GM23338 (cell line): ENCODE data around the gene SLC24A4. TPM values are rescaled to one million over a fixed set of nuclear protein-coding genes. Genes with fewer than 3 reads are reported as not detected.

ENCODE experiments used
- ATAC-seq: fragments of 200-7000 bp; cut with Tn5 transposase; 3 replicates; pipeline ENCODE4 v1.9.1; 2020
- DNase-seq: peaks from one replicate; pipeline ENCODE4 v3.0.0-alpha.2; 2015; ENCODE audit warnings: low spot score
- H2AFZ ChIP-seq: fragments of 200-600 bp; sonication (generic); 2 replicates; pipeline ENCODE4 v1.8.0; 2016; ENCODE audit warnings: antibody characterized with exemption, mild to moderate bottlenecking, moderate library complexity
- H3F3A ChIP-seq: fragments of 200-600 bp; sonication (generic); replicated peaks from 2 replicates; pipeline ENCODE4 v1.8.0; 2017; ENCODE audit warnings: antibody characterized with exemption, mixed run types, low read depth
- H3K27ac ChIP-seq: fragments of 200-600 bp; sonication (generic); 2 replicates; pipeline ENCODE4 v1.6.1; 2016; ENCODE audit warnings: low read depth
- H3K27me3 ChIP-seq: fragments of 200-600 bp; sonication (generic); 2 replicates; pipeline ENCODE4 v1.8.0; 2016; ENCODE audit warnings: mild to moderate bottlenecking, mixed run types, moderate library complexity; ENCODE audit not compliant: insufficient read depth
- H3K36me3 ChIP-seq: fragments of 200-600 bp; sonication (generic); 2 replicates; pipeline ENCODE4 v1.8.0; 2016; ENCODE audit warnings: mild to moderate bottlenecking; ENCODE audit not compliant: insufficient read depth
- H3K4me1 ChIP-seq: fragments of 200-600 bp; sonication (generic); 2 replicates; pipeline ENCODE4 v1.8.0; 2016; ENCODE audit warnings: mild to moderate bottlenecking, moderate library complexity; ENCODE audit not compliant: insufficient read depth
- H3K4me2 ChIP-seq: fragments of 200-600 bp; sonication (generic); 2 replicates; pipeline ENCODE4 v1.7.1; 2017; ENCODE audit warnings: mixed run types
- H3K4me3 ChIP-seq: fragments of 200-600 bp; sonication (generic); 2 replicates; pipeline ENCODE4 v1.6.1; 2016; ENCODE audit warnings: mixed run types
- H3K79me2 ChIP-seq: fragments of 200-600 bp; sonication (generic); replicated peaks from 2 replicates; pipeline ENCODE4 v1.8.0; 2017; ENCODE audit warnings: mild to moderate bottlenecking; ENCODE audit not compliant: insufficient read depth
- H3K9me2 ChIP-seq: fragments of 200-600 bp; sonication (generic); 2 replicates; pipeline ENCODE4 v1.8.0; 2017; ENCODE audit not compliant: insufficient read depth
- H4K20me1 ChIP-seq: fragments of 200-600 bp; sonication (generic); replicated peaks from 2 replicates; pipeline ENCODE4 v1.8.0; 2017; ENCODE audit warnings: mild to moderate bottlenecking; ENCODE audit not compliant: insufficient read depth
- H3K27ac Mint-ChIP-seq: 2 replicates; pipeline ENCODE4 v1.8.0; 2020; ENCODE audit warnings: inconsistent platforms, mild to moderate bottlenecking, moderate library complexity, mixed read lengths
- H3K27me3 Mint-ChIP-seq: 3 replicates; pipeline ENCODE4 v1.8.0; 2022; ENCODE audit warnings: low read depth, mild to moderate bottlenecking, moderate library complexity, mixed read lengths, inconsistent platforms; ENCODE audit not compliant: insufficient read depth, poor library complexity
- H3K36me3 Mint-ChIP-seq: 3 replicates; pipeline ENCODE4 v1.8.0; 2021; ENCODE audit warnings: low read depth, mild to moderate bottlenecking, inconsistent platforms, moderate library complexity, mixed read lengths
- H3K4me1 Mint-ChIP-seq: 3 replicates; pipeline ENCODE4 v1.8.0; 2020; ENCODE audit warnings: mild to moderate bottlenecking, inconsistent platforms, mixed read lengths
- H3K4me3 Mint-ChIP-seq: 3 replicates; pipeline ENCODE4 v1.8.0; 2021; ENCODE audit warnings: moderate library complexity, mild to moderate bottlenecking, inconsistent platforms, mixed read lengths
- H3K9me3 Mint-ChIP-seq: 3 replicates; pipeline ENCODE4 v1.8.0; 2020; ENCODE audit warnings: moderate library complexity, mild to moderate bottlenecking, inconsistent platforms, mixed read lengths
- CREB1 ChIP-seq: fragments of 250-450 bp; sonication (Bioruptor Pico); IDR thresholded peaks from 2 replicates; pipeline ENCODE4 v1.5.0; 2020; ENCODE audit warnings: low read depth, mild to moderate bottlenecking, moderate library complexity
- EZH2 ChIP-seq: fragments of 200-600 bp; sonication (generic); IDR thresholded peaks from one replicate; pipeline ENCODE4 v1.8.0; 2017; ENCODE audit warnings: antibody characterized with exemption, mild to moderate bottlenecking, low read depth; ENCODE audit not compliant: unreplicated experiment
- EZH2phosphoT487 ChIP-seq: fragments of 200-600 bp; sonication (generic); IDR thresholded peaks from one replicate; pipeline ENCODE4 v1.8.1; 2018; ENCODE audit warnings: antibody characterized with exemption; ENCODE audit not compliant: unreplicated experiment
- JUNB ChIP-seq: IDR thresholded peaks from one replicate; pipeline ENCODE4 v1.6.1; 2016; ENCODE audit warnings: antibody characterized with exemption; ENCODE audit not compliant: unreplicated experiment
- NANOG ChIP-seq: IDR thresholded peaks from 2 replicates; pipeline ENCODE4 v1.6.1; 2016; ENCODE audit warnings: antibody characterized with exemption, borderline replicate concordance
- POLR2AphosphoS5 ChIP-seq: IDR thresholded peaks from 2 replicates; pipeline ENCODE4 v1.6.1; 2016; ENCODE audit warnings: antibody characterized with exemption, low read depth
- STAT1 ChIP-seq: IDR thresholded peaks from one replicate; pipeline ENCODE4 v1.6.1; 2016; ENCODE audit warnings: antibody characterized with exemption; ENCODE audit not compliant: unreplicated experiment
- ZNF114 ChIP-seq: fragments of 250-450 bp; sonication (Bioruptor Pico); IDR thresholded peaks from 2 replicates; pipeline ENCODE4 v1.5.0; 2020; ENCODE audit warnings: mild to moderate bottlenecking, moderate library complexity
- ZNF331 ChIP-seq: fragments of 250-450 bp; sonication (Bioruptor Pico); IDR thresholded peaks from 2 replicates; pipeline ENCODE4 v1.5.0; 2020; ENCODE audit warnings: low read depth, mild to moderate bottlenecking, moderate library complexity
- polyA plus RNA-seq: library from polyadenylated mRNA; unstranded; fragments of >200 nt; fragmentation: Nextera tagmentation; extraction: Ambion mirVana; gene quantifications from 2 replicates; pipeline ENCODE4 v1.2.1, GENCODE V29; 2016
- total RNA-seq: library from RNA; depleted of rRNA; stranded (reverse); fragments of >200 nt; shearing (Covaris generic); gene quantifications from 2 replicates; pipeline ENCODE4 v1.2.3, GENCODE V29; 2014
- TF ChIP-seq, protein P1 (sequence below): IDR thresholded peaks from 2 replicates; pipeline ENCODE4 v1.6.1; 2016; ENCODE audit warnings: antibody characterized with exemption
- TF ChIP-seq, protein P2 (sequence below): fragments of 250-450 bp; sonication (Bioruptor Pico); IDR thresholded peaks from 2 replicates; pipeline ENCODE4 v1.5.0; 2020; ENCODE audit warnings: mild to moderate bottlenecking, moderate library complexity
- TF ChIP-seq, protein P3 (sequence below): IDR thresholded peaks from one replicate; pipeline ENCODE4 v1.6.1; 2018; ENCODE audit warnings: antibody characterized with exemption; ENCODE audit not compliant: unreplicated experiment
- TF ChIP-seq, protein P4 (sequence below), 2 experiments: fragments of 200-600 bp in 1 of 2; sonication (generic) in 1 of 2; conservative IDR thresholded peaks; 2 replicates each; pipeline versions ENCODE4 v1.5.1 to v1.6.1; 2016 to 2017; ENCODE audit warnings: antibody characterized with exemption in 2 of 2, low read depth in 2 of 2, mild to moderate bottlenecking in 2 of 2, moderate library complexity in 1 of 2

The SLC24A4 gene
- total and polyA plus RNA-seq, 2 experiments from 2014 or later = 0.06 to 0.38 TPM

DNA sequence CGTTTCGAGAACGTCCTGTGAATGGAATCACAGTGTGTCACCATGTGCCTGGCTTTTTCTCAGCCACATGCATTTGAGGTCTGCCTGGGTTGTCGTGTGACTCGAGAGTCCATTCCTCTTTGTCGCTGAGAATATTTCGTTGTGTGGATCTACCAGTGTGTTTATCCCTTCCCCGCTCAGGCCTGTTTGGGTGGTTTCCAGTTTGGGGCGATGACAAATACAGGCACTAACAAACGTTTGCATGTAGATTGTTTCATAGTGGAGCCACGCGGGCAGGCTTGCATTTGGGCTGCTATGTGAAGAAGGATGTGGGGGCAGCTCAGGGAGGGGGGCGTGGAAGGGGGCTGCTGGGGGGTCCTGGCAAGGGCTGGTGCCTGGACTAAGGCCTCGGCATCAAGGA is 204.8 kb downstream of the SLC24A4 start:
- H3K4me3 ChIP-seq = no peak overlapping the region
- no peaks in the 10 kb centered on the region for H3K36me3 Mint-ChIP-seq
- H3K4me3 Mint-ChIP-seq = no peak overlapping the region
- no peak overlapping the region for H2AFZ ChIP-seq
- H4K20me1 ChIP-seq = no peaks in the 10 kb centered on the region
- H3K4me1 ChIP-seq = no peaks in the 10 kb centered on the region
- ATAC-seq (no peak), DNase-seq (no peak)
- no peak for TF ChIP-seq JUNB
- TF ChIP-seq, protein P1, sequence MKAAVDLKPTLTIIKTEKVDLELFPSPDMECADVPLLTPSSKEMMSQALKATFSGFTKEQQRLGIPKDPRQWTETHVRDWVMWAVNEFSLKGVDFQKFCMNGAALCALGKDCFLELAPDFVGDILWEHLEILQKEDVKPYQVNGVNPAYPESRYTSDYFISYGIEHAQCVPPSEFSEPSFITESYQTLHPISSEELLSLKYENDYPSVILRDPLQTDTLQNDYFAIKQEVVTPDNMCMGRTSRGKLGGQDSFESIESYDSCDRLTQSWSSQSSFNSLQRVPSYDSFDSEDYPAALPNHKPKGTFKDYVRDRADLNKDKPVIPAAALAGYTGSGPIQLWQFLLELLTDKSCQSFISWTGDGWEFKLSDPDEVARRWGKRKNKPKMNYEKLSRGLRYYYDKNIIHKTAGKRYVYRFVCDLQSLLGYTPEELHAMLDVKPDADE = no peak
- TF ChIP-seq, protein P2, sequence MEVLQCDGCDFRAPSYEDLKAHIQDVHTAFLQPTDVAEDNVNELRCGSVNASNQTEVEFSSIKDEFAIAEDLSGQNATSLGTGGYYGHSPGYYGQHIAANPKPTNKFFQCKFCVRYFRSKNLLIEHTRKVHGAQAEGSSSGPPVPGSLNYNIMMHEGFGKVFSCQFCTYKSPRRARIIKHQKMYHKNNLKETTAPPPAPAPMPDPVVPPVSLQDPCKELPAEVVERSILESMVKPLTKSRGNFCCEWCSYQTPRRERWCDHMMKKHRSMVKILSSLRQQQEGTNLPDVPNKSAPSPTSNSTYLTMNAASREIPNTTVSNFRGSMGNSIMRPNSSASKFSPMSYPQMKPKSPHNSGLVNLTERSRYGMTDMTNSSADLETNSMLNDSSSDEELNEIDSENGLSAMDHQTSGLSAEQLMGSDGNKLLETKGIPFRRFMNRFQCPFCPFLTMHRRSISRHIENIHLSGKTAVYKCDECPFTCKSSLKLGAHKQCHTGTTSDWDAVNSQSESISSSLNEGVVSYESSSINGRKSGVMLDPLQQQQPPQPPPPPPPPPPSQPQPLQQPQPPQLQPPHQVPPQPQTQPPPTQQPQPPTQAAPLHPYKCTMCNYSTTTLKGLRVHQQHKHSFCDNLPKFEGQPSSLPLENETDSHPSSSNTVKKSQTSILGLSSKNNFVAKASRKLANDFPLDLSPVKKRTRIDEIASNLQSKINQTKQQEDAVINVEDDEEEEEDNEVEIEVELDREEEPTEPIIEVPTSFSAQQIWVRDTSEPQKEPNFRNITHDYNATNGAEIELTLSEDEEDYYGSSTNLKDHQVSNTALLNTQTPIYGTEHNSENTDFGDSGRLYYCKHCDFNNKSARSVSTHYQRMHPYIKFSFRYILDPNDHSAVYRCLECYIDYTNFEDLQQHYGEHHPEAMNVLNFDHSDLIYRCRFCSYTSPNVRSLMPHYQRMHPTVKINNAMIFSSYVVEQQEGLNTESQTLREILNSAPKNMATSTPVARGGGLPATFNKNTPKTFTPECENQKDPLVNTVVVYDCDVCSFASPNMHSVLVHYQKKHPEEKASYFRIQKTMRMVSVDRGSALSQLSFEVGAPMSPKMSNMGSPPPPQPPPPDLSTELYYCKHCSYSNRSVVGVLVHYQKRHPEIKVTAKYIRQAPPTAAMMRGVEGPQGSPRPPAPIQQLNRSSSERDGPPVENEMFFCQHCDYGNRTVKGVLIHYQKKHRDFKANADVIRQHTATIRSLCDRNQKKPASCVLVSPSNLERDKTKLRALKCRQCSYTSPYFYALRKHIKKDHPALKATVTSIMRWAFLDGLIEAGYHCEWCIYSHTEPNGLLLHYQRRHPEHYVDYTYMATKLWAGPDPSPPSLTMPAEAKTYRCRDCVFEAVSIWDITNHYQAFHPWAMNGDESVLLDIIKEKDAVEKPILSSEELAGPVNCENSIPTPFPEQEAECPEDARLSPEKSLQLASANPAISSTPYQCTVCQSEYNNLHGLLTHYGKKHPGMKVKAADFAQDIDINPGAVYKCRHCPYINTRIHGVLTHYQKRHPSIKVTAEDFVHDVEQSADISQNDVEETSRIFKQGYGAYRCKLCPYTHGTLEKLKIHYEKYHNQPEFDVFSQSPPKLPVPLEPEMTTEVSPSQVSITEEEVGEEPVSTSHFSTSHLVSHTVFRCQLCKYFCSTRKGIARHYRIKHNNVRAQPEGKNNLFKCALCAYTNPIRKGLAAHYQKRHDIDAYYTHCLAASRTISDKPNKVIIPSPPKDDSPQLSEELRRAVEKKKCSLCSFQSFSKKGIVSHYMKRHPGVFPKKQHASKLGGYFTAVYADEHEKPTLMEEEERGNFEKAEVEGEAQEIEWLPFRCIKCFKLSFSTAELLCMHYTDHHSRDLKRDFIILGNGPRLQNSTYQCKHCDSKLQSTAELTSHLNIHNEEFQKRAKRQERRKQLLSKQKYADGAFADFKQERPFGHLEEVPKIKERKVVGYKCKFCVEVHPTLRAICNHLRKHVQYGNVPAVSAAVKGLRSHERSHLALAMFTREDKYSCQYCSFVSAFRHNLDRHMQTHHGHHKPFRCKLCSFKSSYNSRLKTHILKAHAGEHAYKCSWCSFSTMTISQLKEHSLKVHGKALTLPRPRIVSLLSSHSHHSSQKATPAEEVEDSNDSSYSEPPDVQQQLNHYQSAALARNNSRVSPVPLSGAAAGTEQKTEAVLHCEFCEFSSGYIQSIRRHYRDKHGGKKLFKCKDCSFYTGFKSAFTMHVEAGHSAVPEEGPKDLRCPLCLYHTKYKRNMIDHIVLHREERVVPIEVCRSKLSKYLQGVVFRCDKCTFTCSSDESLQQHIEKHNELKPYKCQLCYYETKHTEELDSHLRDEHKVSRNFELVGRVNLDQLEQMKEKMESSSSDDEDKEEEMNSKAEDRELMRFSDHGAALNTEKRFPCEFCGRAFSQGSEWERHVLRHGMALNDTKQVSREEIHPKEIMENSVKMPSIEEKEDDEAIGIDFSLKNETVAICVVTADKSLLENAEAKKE (CRISPR knock-in tag) = no peak
- TF ChIP-seq NANOG = no peak
- TF ChIP-seq, protein P3, sequence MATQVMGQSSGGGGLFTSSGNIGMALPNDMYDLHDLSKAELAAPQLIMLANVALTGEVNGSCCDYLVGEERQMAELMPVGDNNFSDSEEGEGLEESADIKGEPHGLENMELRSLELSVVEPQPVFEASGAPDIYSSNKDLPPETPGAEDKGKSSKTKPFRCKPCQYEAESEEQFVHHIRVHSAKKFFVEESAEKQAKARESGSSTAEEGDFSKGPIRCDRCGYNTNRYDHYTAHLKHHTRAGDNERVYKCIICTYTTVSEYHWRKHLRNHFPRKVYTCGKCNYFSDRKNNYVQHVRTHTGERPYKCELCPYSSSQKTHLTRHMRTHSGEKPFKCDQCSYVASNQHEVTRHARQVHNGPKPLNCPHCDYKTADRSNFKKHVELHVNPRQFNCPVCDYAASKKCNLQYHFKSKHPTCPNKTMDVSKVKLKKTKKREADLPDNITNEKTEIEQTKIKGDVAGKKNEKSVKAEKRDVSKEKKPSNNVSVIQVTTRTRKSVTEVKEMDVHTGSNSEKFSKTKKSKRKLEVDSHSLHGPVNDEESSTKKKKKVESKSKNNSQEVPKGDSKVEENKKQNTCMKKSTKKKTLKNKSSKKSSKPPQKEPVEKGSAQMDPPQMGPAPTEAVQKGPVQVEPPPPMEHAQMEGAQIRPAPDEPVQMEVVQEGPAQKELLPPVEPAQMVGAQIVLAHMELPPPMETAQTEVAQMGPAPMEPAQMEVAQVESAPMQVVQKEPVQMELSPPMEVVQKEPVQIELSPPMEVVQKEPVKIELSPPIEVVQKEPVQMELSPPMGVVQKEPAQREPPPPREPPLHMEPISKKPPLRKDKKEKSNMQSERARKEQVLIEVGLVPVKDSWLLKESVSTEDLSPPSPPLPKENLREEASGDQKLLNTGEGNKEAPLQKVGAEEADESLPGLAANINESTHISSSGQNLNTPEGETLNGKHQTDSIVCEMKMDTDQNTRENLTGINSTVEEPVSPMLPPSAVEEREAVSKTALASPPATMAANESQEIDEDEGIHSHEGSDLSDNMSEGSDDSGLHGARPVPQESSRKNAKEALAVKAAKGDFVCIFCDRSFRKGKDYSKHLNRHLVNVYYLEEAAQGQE = no peak
- TF ChIP-seq EZH2phosphoT487 = no peak
- no peak for TF ChIP-seq STAT1
- no peak for TF ChIP-seq EZH2
- TF ChIP-seq, protein P4, sequence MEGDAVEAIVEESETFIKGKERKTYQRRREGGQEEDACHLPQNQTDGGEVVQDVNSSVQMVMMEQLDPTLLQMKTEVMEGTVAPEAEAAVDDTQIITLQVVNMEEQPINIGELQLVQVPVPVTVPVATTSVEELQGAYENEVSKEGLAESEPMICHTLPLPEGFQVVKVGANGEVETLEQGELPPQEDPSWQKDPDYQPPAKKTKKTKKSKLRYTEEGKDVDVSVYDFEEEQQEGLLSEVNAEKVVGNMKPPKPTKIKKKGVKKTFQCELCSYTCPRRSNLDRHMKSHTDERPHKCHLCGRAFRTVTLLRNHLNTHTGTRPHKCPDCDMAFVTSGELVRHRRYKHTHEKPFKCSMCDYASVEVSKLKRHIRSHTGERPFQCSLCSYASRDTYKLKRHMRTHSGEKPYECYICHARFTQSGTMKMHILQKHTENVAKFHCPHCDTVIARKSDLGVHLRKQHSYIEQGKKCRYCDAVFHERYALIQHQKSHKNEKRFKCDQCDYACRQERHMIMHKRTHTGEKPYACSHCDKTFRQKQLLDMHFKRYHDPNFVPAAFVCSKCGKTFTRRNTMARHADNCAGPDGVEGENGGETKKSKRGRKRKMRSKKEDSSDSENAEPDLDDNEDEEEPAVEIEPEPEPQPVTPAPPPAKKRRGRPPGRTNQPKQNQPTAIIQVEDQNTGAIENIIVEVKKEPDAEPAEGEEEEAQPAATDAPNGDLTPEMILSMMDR (conservative IDR thresholded peaks at IDR 0.05; ENCODE audit: low read depth in 2 of 2) = no peak
- no peak for TF ChIP-seq POLR2AphosphoS5
- no peak for TF ChIP-seq CREB1 (CRISPR knock-in tag)
- no peak for TF ChIP-seq ZNF331 (CRISPR knock-in tag)
- TF ChIP-seq ZNF114 (CRISPR knock-in tag) = no peak
- no peak overlapping the region for H3K27ac ChIP-seq
- H3K27ac Mint-ChIP-seq = no peak overlapping the region
- H3K27me3 ChIP-seq = no peaks in the 10 kb centered on the region
- no peaks in the 10 kb centered on the region for H3F3A ChIP-seq
- H3K27me3 Mint-ChIP-seq = peaks cover 12% of the 10 kb centered on the region
- H3K9me2 ChIP-seq = no peaks in the 10 kb centered on the region
- H3K4me2 ChIP-seq = no peak overlapping the region
- H3K4me1 Mint-ChIP-seq = no peaks in the 10 kb centered on the region
- no peaks in the 10 kb centered on the region for H3K9me3 Mint-ChIP-seq
- H3K36me3 ChIP-seq = no peaks in the 10 kb centered on the region
- no peaks in the 10 kb centered on the region for H3K79me2 ChIP-seq
